ENCODE data around the gene GDPD5.

GDPD5 gene

GRCh38 chr11:75469785-75470405 is 55.8 kb downstream of the GDPD5 start:
- peak; percentile 31 to 47 for DNase-seq

- DNase-seq, result no peak
These were observed 57.0 kb downstream of the GDPD5 start for GRCh38 chr11:75468534-75469340.

- no peak for DNase-seq
These were observed 57.9 kb downstream of the GDPD5 start for GRCh38 chr11:75467881-75468280.

- no peak for DNase-seq
These were observed 58.4 kb downstream of the GDPD5 start for GRCh38 chr11:75467311-75467710.

GRCh38 chr11:75465701-75466531 is 59.8 kb downstream of the GDPD5 start:
- DNase-seq, result no peak

- no peak for DNase-seq
These were observed 62.5 kb downstream of the GDPD5 start for GRCh38 chr11:75463106-75463774.

- DNase-seq, result no peak
These were observed 63.6 kb downstream of the GDPD5 start for GRCh38 chr11:75462117-75462653.

GRCh38 chr11:75461151-75461550 is 64.6 kb downstream of the GDPD5 start:
- DNase-seq, result no peak

- no peak for DNase-seq
These were observed 69.1 kb downstream of the GDPD5 start for GRCh38 chr11:75456596-75457183.

GRCh38 chr11:75454987-75455386 is 70.8 kb downstream of the GDPD5 start:
- DNase-seq, result no peak

GRCh38 chr11:75453916-75454655 is 71.7 kb downstream of the GDPD5 start:
- no peak for DNase-seq

GRCh38 chr11:75450826-75451821 is 74.6 kb downstream of the GDPD5 start:
- peak in 1 of 2 experiments; percentile 53 for DNase-seq

- no peak for DNase-seq
These were observed 75.5 kb downstream of the GDPD5 start for GRCh38 chr11:75450236-75450635.

GRCh38 chr11:75449776-75450175 is 76.0 kb downstream of the GDPD5 start:
- no peak for DNase-seq

GRCh38 chr11:75449271-75449670 is 76.5 kb downstream of the GDPD5 start:
- no peak for DNase-seq

GRCh38 chr11:75447415-75447814 is 78.3 kb downstream of the GDPD5 start:
- no peak for DNase-seq

- DNase-seq, result peak; percentile 26 to 76
These were observed 80.3 kb downstream of the GDPD5 start for GRCh38 chr11:75445315-75445953.

- no peak for DNase-seq
These were observed 82.7 kb downstream of the GDPD5 start for GRCh38 chr11:75443043-75443442.

GRCh38 chr11:75442161-75442885 is 83.4 kb downstream of the GDPD5 start:
- no peak for DNase-seq
